ENCODE measurements around the gene STX10. TPM values are rescaled to one million over a fixed set of nuclear protein-coding genes. Genes with fewer than 3 reads are reported as not detected.

Gene STX10
- total and polyA plus RNA-seq, 2 of the 4 experiments (the other 2 are of a cell fraction): 64.9 to 82.0 TPM

DNA sequence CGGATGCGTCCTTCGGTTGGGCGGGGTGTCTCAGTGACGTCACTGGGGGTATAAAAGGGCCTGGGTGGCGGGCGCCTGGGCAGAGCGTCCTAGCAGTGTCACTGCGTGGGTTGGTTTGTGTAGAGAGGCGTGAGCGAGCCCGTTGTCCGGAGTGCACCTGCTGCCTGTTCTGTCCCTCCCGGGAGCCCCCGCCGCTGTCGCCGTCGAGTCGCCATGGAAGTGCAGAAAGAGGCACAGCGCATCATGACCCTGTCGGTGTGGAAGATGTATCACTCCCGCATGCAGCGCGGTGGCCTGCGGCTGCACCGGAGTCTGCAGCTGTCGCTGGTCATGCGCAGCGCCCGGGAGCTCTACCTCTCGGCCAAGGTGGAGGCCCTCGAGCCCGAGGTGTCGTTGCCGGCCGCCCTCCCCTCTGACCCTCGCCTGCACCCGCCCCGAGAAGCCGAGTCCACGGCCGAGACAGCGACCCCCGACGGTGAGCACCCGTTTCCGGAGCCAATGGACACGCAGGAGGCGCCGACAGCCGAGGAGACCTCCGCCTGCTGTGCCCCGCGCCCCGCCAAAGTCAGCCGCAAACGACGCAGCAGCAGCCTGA lies 2.9 kb upstream of the STX10 start:
- in situ Hi-C loops (cut with MboI; ENCODE audit: low sequenced_read_pairs): loop anchor here (10.0 kb wide), 1 partner anchor 692 kb away; no protein-coding TSS in a partner anchor
- H3K4me2 ChIP-seq (ENCODE audit: low read depth, low read length): peak overlapping the region; percentile 90
- 1% methylated on average over 35 of the region's 59 CpGs; no CpG with 5 or more reads in 1 of the 2 experiments for WGBS, 2 experiments (ENCODE audit: extremely low coverage in 2 of 2, insufficient read length in 1 of 2)
- no peak for TF ChIP-seq RCOR1 (IDR thresholded peaks at IDR 0.05; ENCODE audit: insufficient replicate concordance, low read length)
- TF ChIP-seq, protein P1, sequence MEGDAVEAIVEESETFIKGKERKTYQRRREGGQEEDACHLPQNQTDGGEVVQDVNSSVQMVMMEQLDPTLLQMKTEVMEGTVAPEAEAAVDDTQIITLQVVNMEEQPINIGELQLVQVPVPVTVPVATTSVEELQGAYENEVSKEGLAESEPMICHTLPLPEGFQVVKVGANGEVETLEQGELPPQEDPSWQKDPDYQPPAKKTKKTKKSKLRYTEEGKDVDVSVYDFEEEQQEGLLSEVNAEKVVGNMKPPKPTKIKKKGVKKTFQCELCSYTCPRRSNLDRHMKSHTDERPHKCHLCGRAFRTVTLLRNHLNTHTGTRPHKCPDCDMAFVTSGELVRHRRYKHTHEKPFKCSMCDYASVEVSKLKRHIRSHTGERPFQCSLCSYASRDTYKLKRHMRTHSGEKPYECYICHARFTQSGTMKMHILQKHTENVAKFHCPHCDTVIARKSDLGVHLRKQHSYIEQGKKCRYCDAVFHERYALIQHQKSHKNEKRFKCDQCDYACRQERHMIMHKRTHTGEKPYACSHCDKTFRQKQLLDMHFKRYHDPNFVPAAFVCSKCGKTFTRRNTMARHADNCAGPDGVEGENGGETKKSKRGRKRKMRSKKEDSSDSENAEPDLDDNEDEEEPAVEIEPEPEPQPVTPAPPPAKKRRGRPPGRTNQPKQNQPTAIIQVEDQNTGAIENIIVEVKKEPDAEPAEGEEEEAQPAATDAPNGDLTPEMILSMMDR (conservative IDR thresholded peaks at IDR 0.05; ENCODE audit: low read depth, low read length): peak; percentile 6; the same call in 1 of the 2 replicates
- TF ChIP-seq FOS (IDR thresholded peaks at IDR 0.05; ENCODE audit: low read depth, low read length): peak; percentile 39; the same call in 1 of the 2 replicates
- peak; percentile 100 for TF ChIP-seq POLR2A (IDR thresholded peaks at IDR 0.05; ENCODE audit: low read depth, low read length)
- TF ChIP-seq ELK1 (IDR thresholded peaks at IDR 0.05; ENCODE audit: borderline replicate concordance, low read depth, low read length): no peak
- TF ChIP-seq SMC3 (IDR thresholded peaks at IDR 0.05; ENCODE audit: low read depth, low read length): no peak
- no peak for TF ChIP-seq CEBPB (IDR thresholded peaks at IDR 0.05; ENCODE audit: low read depth, low read length)
- no peak for TF ChIP-seq MXI1 (IDR thresholded peaks at IDR 0.05; ENCODE audit: borderline replicate concordance, low read depth, low read length)
- peak; percentile 69 for TF ChIP-seq BHLHE40 (IDR thresholded peaks at IDR 0.05; ENCODE audit: low read depth, low read length)
- TF ChIP-seq RAD21 (IDR thresholded peaks at IDR 0.05; ENCODE audit: low read length): no peak
- TF ChIP-seq NFE2L2 (IDR thresholded peaks at IDR 0.05; ENCODE audit: low read depth, low read length): peak; percentile 42
- no peak for TF ChIP-seq MAFK (IDR thresholded peaks at IDR 0.05; ENCODE audit: low read depth, low read length)
- TF ChIP-seq, protein P2, sequence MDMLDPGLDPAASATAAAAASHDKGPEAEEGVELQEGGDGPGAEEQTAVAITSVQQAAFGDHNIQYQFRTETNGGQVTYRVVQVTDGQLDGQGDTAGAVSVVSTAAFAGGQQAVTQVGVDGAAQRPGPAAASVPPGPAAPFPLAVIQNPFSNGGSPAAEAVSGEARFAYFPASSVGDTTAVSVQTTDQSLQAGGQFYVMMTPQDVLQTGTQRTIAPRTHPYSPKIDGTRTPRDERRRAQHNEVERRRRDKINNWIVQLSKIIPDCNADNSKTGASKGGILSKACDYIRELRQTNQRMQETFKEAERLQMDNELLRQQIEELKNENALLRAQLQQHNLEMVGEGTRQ (IDR thresholded peaks at IDR 0.05; ENCODE audit: low read depth, low read length): no peak; the same call in 1 of the 2 replicates
- TF ChIP-seq MAZ (IDR thresholded peaks at IDR 0.05; ENCODE audit: borderline replicate concordance, low read depth, low read length): peak; percentile 84

More for the DNA sequence above, 2.9 kb upstream of the STX10 start:
- H2AK5ac ChIP-seq (ENCODE audit: low read depth, low read length): peak overlapping the region; percentile 81
- H3K4me3 ChIP-seq (ENCODE audit: insufficient read depth, low read depth, low read length): peak overlapping the region; percentile 82
- H3K36me3 ChIP-seq (ENCODE audit: control insufficient read depth, insufficient read depth, low read length): peaks cover 2% of the 10 kb centered on the region; the same call in 1 of the 2 replicates
- H4K8ac ChIP-seq (ENCODE audit: low read depth in 2 of 2, low read length in 2 of 2): no peak overlapping the region
- TSS peak; percentile 94 for BruUV-seq (replicated peaks)
- H2BK15ac ChIP-seq (ENCODE audit: low read depth, low read length): no peak overlapping the region
- POLR2A ChIA-PET (ENCODE audit: unreplicated experiment): interaction anchor here (1.7 kb wide), 1 partner anchor 10 kb away, joined by 4 read pairs; no protein-coding TSS in a partner anchor
- CTCF ChIA-PET: interaction anchor here (1.5 kb wide), 1 partner anchor 10 kb away, joined by 3 read pairs; no protein-coding TSS in a partner anchor
- peak overlapping the region; percentile 72; the same call in 1 of the 2 replicates for H3K23ac ChIP-seq (ENCODE audit: low read depth, low read length)
- no peak overlapping the region; the same call in 1 of the 2 replicates for H3K18ac ChIP-seq (ENCODE audit: low read depth, low read length)
- peak overlapping the region; percentile 61; the same call in 1 of the 2 replicates for H3K56ac ChIP-seq (ENCODE audit: extremely low read depth, insufficient read depth, low read length)
- no peak overlapping the region for H2BK20ac ChIP-seq (ENCODE audit: low read depth, low read length)
- DNase-seq (peak; percentile 93), ATAC-seq (ENCODE audit: low read depth) (peak; percentile 8)
- H2AK9ac ChIP-seq (replicated peaks; ENCODE audit: low read depth, low read length, poor library complexity): peak overlapping the region; percentile 93
- H3K79me1 ChIP-seq (ENCODE audit: low read depth in 1 of 2, low read length in 2 of 2): peaks cover 2 to 47% of the 10 kb centered on the region in 2 experiments; a peak in 2 of 4 replicates
- H3K27me3 ChIP-seq (ENCODE audit: control insufficient read depth, insufficient read depth, low read length): no peaks in the 10 kb centered on the region
- dilution Hi-C loops (cut with HindIII; ENCODE audit: low sequenced_read_pairs, unreplicated experiment) (no loop called here), intact Hi-C loops (cut with micrococcal nuclease) (loop anchor here (1.0 kb wide), 1 partner anchor 35 kb away; the partner anchor contains the start of gene NACC1)
- peak overlapping the region; percentile 88 for H2BK5ac ChIP-seq (ENCODE audit: low read depth, low read length, poor library complexity, severe bottlenecking)
- H3K9me1 ChIP-seq (ENCODE audit: insufficient read depth, low read length): peaks cover 4% of the 10 kb centered on the region; the same call in 1 of the 2 replicates
- no peak overlapping the region for H4K5ac ChIP-seq (ENCODE audit: low read depth, low read length)
- H3K14ac ChIP-seq (replicated peaks; ENCODE audit: low read depth, low read length): peak overlapping the region; percentile 99
- H4K91ac ChIP-seq (ENCODE audit: insufficient read depth, low read depth, low read length): peak overlapping the region; percentile 11; the same call in 1 of the 2 replicates
- H3K4ac ChIP-seq (ENCODE audit: low read depth, low read length): peak overlapping the region; percentile 92
- H2BK120ac ChIP-seq (ENCODE audit: low read depth, low read length): peak overlapping the region; percentile 0; the same call in 1 of the 2 replicates
- H3K4me1 ChIP-seq (ENCODE audit: control insufficient read depth, insufficient read depth, low read length): peaks cover 17% of the 10 kb centered on the region
- peak overlapping the region; percentile 81 for H3K27ac ChIP-seq (ENCODE audit: insufficient read depth, low read length)
- peak overlapping the region; percentile 73 for H2AFZ ChIP-seq (replicated peaks; ENCODE audit: low read length, poor library complexity)
- H3K9me3 ChIP-seq (ENCODE audit: control insufficient read depth, insufficient read depth, low read length): no peaks in the 10 kb centered on the region
- H4K20me1 ChIP-seq (ENCODE audit: insufficient read depth, low read length): peaks cover 29% of the 10 kb centered on the region
- H3K9ac ChIP-seq (ENCODE audit: low read depth, low read length): peak overlapping the region; percentile 99

All from IMR-90 (cell line).